ENCODE data around the gene FMN1.

DNA sequence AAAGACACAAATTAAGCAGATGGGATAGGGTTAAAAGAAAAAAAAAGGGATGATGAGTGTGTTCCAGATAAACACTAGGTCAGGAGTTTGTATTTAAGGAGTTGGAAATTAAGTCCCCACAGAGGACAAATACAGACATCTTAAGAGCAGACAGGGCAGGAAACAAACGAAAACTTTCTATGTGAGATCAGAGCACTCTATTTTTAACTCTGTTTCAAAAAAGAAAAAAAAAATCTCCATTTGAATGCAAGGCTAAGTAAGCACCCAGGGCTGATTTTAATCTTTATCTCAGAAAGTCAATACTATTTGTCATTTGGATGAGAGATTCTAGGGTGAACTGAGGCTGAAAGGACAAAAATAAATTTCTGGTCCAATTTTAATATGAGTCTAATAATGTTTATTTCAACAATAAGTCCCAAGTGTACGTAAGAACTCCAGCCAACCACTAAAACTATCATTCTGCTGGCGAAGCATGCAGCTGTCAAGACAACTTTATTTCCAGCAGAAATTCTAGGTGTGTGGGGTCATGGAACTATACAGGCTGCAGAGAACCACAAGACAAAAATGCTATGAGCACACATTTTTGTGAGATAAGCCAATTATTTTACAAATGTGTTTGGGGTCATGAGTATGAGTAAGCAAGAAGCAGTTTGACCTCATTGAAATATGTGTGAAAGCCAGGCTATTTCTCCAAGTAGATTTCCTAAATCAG lies 186.1 kb downstream of the FMN1 start:
- TF ChIP-seq, protein P1, sequence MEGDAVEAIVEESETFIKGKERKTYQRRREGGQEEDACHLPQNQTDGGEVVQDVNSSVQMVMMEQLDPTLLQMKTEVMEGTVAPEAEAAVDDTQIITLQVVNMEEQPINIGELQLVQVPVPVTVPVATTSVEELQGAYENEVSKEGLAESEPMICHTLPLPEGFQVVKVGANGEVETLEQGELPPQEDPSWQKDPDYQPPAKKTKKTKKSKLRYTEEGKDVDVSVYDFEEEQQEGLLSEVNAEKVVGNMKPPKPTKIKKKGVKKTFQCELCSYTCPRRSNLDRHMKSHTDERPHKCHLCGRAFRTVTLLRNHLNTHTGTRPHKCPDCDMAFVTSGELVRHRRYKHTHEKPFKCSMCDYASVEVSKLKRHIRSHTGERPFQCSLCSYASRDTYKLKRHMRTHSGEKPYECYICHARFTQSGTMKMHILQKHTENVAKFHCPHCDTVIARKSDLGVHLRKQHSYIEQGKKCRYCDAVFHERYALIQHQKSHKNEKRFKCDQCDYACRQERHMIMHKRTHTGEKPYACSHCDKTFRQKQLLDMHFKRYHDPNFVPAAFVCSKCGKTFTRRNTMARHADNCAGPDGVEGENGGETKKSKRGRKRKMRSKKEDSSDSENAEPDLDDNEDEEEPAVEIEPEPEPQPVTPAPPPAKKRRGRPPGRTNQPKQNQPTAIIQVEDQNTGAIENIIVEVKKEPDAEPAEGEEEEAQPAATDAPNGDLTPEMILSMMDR (IDR thresholded peaks at IDR 0.05), result no peak
- TF ChIP-seq HEYL (CRISPR knock-in tag; IDR thresholded peaks at IDR 0.05) (no peak), ESRRA (IDR thresholded peaks at IDR 0.05; ENCODE audit: borderline replicate concordance, low read length) (no peak), POLR2A (IDR thresholded peaks at IDR 0.05; ENCODE audit: low read length) (no peak)
- TF ChIP-seq, protein P2, sequence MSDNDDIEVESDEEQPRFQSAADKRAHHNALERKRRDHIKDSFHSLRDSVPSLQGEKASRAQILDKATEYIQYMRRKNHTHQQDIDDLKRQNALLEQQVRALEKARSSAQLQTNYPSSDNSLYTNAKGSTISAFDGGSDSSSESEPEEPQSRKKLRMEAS (IDR thresholded peaks at IDR 0.05), result no peak

All from A549 (cell line).